Measurements from ENCODE around the gene RING1.
"Not testable (repeated sequence)": the region's sequence is repeated elsewhere in the genome, so short reads cannot be mapped to it uniquely, and the experiment has no call there.

The RING1 gene

GRCh38 chr6:33207552-33208090 lies 679 bp upstream of the RING1 start:
- DNase-seq, result no peak

- DNase-seq, result no peak
Measured at GRCh38 chr6:33209856-33210255, 1.6 kb downstream of the RING1 start.

- DNase-seq, result no peak
Measured at GRCh38 chr6:33211136-33211535, 2.8 kb downstream of the RING1 start.

GRCh38 chr6:33211666-33212422 lies 3.5 kb downstream of the RING1 start:
- no peak for DNase-seq

- DNase-seq, result no peak
Measured at GRCh38 chr6:33212857-33213165, 4.5 kb downstream of the RING1 start.

- DNase-seq, result no peak
Measured at GRCh38 chr6:33213166-33213988, 5.1 kb downstream of the RING1 start.

- no peak for DNase-seq
Measured at GRCh38 chr6:33213989-33214335, 5.7 kb downstream of the RING1 start.

- no peak for DNase-seq
Measured at GRCh38 chr6:33215271-33216116, 7.2 kb downstream of the RING1 start.

- DNase-seq, result no peak
Measured at GRCh38 chr6:33216117-33216649, 7.9 kb downstream of the RING1 start.

- no peak for DNase-seq
Measured at GRCh38 chr6:33217246-33217645, 8.9 kb downstream of the RING1 start.

- DNase-seq, result no peak
Measured at GRCh38 chr6:33217681-33218080, 9.4 kb downstream of the RING1 start.

GRCh38 chr6:33226503-33227120 lies 18.3 kb downstream of the RING1 start:
- not testable (repeated sequence) for DNase-seq

- DNase-seq, result no peak
Measured at GRCh38 chr6:33235221-33235634, 26.9 kb downstream of the RING1 start.

- no peak for DNase-seq
Measured at GRCh38 chr6:33236328-33236727, 28.0 kb downstream of the RING1 start.

- no peak for DNase-seq
Measured at GRCh38 chr6:33236852-33237251, 28.6 kb downstream of the RING1 start.

- DNase-seq, result no peak
Measured at GRCh38 chr6:33237741-33238140, 29.4 kb downstream of the RING1 start.

- DNase-seq, result no peak
Measured at GRCh38 chr6:33241968-33242367, 33.7 kb downstream of the RING1 start.

- no peak for DNase-seq
Measured at GRCh38 chr6:33243476-33243875, 35.2 kb downstream of the RING1 start.

GRCh38 chr6:33247977-33248642 lies 39.8 kb downstream of the RING1 start:
- DNase-seq, result peak; percentile 89 to 91

- DNase-seq, result no peak
Measured at GRCh38 chr6:33248643-33248931, 40.3 kb downstream of the RING1 start.

- DNase-seq, result peak; percentile 99
Measured at GRCh38 chr6:33248932-33249731, 40.8 kb downstream of the RING1 start.

Measured in CD4-positive, alpha-beta T cell treated with Interferon alpha-2 for 1 hour (primary cell).